Measurements from ENCODE around the gene PF4V1.

PF4V1 gene

DNA sequence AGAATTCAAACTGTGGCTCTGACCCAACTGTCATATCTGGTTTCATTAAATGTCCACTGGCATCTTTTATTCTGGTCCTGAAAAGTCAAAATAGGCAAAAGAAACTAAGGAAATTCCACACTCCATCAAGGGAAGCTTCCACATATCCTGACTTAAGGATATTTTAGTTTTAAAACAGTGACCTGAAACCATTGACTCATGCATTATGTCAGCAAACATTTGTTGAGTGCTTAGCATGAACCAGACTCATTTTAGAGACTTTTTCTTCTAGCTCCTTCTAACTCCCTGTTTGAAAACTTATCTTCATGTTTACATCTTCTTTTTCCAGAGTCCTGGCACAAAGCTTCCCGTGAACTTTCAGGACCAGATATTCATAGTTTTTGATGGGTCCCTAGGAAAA, 9.2 kb downstream of the PF4V1 start:
- Histone ChIP-seq H3K9ac (ENCODE audit: low read depth, low read length) (no peak overlapping the region), H4K20me1 (ENCODE audit: insufficient read depth, low read length) (no peaks in the 10 kb centered on the region), H3K27ac (ENCODE audit: low read length) (no peak overlapping the region), H3K27me3 (ENCODE audit: insufficient read depth, low read length, poor library complexity) (no peaks in the 10 kb centered on the region), H3K4me1 (ENCODE audit: insufficient read depth, low read length) (peaks cover 12% of the 10 kb centered on the region), H3K4me2 (ENCODE audit: insufficient read depth, low read length) (no peak overlapping the region), H2AFZ (ENCODE audit: low read depth, low read length) (no peak overlapping the region), H3K36me3 (ENCODE audit: insufficient read depth, low read length) (no peaks in the 10 kb centered on the region), H3K9me3 (ENCODE audit: insufficient read depth, low read length, severe bottlenecking) (no peaks in the 10 kb centered on the region), H3K79me2 (ENCODE audit: insufficient read depth, low read length) (no peaks in the 10 kb centered on the region), H3K4me3 (ENCODE audit: low read depth in 1 of 2, low read length in 2 of 2) (no peak overlapping the region)
- ATAC-seq (ENCODE audit: insufficient read depth, low read depth) (no peak), DNase-seq (no peak)
- no peak for TF ChIP-seq EZH2 (IDR thresholded peaks at IDR 0.05; ENCODE audit: borderline replicate concordance, low read depth, low read length, severe bottlenecking)
- TF ChIP-seq, protein P1, sequence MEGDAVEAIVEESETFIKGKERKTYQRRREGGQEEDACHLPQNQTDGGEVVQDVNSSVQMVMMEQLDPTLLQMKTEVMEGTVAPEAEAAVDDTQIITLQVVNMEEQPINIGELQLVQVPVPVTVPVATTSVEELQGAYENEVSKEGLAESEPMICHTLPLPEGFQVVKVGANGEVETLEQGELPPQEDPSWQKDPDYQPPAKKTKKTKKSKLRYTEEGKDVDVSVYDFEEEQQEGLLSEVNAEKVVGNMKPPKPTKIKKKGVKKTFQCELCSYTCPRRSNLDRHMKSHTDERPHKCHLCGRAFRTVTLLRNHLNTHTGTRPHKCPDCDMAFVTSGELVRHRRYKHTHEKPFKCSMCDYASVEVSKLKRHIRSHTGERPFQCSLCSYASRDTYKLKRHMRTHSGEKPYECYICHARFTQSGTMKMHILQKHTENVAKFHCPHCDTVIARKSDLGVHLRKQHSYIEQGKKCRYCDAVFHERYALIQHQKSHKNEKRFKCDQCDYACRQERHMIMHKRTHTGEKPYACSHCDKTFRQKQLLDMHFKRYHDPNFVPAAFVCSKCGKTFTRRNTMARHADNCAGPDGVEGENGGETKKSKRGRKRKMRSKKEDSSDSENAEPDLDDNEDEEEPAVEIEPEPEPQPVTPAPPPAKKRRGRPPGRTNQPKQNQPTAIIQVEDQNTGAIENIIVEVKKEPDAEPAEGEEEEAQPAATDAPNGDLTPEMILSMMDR (IDR thresholded peaks at IDR 0.05; ENCODE audit: borderline replicate concordance, extremely low read depth, low read length, poor library complexity, severe bottlenecking): no peak

DNA sequence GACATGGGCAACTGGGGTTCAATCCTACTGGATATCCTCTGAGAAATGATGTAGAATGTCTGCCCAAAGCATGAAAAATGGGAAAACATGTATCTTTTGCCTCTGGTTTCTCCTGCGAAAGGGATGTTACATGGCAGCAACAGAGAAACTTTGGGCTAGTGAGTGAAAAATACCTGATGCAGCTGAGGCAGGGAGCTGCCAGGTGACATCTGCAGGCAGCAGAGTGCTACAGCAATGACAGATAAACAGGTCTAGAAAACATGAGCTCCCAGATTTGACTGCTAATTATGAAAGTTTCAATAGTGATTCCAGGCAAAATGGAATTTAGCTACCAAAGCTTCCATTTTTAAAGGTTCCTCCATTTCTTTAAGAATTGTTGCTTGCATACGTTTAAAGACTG, 11.3 kb downstream of the PF4V1 start:
- Histone ChIP-seq H4K20me1 (ENCODE audit: insufficient read depth, low read length) (no peaks in the 10 kb centered on the region), H3K36me3 (ENCODE audit: insufficient read depth, low read length) (no peaks in the 10 kb centered on the region), H3K4me1 (ENCODE audit: insufficient read depth, low read length) (peaks cover 9% of the 10 kb centered on the region), H3K4me3 (ENCODE audit: low read depth in 1 of 2, low read length in 2 of 2) (no peak overlapping the region), H3K27ac (ENCODE audit: low read length) (no peak overlapping the region), H3K79me2 (ENCODE audit: insufficient read depth, low read length) (no peaks in the 10 kb centered on the region), H2AFZ (ENCODE audit: low read depth, low read length) (no peak overlapping the region), H3K9ac (ENCODE audit: low read depth, low read length) (no peak overlapping the region), H3K4me2 (ENCODE audit: insufficient read depth, low read length) (no peak overlapping the region), H3K9me3 (ENCODE audit: insufficient read depth, low read length, severe bottlenecking) (no peaks in the 10 kb centered on the region), H3K27me3 (ENCODE audit: insufficient read depth, low read length, poor library complexity) (no peaks in the 10 kb centered on the region)
- DNase-seq (no peak), ATAC-seq (ENCODE audit: insufficient read depth, low read depth) (no peak)
- TF ChIP-seq, protein P1 (IDR thresholded peaks at IDR 0.05; ENCODE audit: borderline replicate concordance, extremely low read depth, low read length, poor library complexity, severe bottlenecking): peak; percentile 59
- no peak for TF ChIP-seq EZH2 (IDR thresholded peaks at IDR 0.05; ENCODE audit: borderline replicate concordance, low read depth, low read length, severe bottlenecking)

DNA sequence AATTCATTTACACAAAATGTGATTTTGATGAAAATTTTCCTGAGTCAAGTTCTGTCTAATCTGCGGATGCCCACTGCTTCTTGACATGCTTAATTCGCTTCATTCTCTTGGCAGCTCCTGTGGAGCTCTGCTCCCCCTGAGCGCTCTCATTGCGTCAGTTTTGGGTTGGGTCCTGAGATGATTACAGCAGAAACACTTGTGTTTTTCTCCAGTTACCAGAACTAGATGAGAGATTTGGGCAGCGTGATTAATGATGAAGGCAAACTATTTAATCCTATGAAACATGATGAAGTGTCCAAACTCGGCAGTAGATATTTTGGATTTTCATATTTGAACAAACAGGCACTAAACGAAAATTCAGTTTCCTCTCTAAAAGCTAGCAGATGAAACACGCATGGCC, 11.9 kb downstream of the PF4V1 start:
- TF ChIP-seq, protein P1 (IDR thresholded peaks at IDR 0.05; ENCODE audit: borderline replicate concordance, extremely low read depth, low read length, poor library complexity, severe bottlenecking): no peak
- TF ChIP-seq EZH2 (IDR thresholded peaks at IDR 0.05; ENCODE audit: borderline replicate concordance, low read depth, low read length, severe bottlenecking): no peak
- no peak overlapping the region for H2AFZ ChIP-seq (ENCODE audit: low read depth, low read length)
- DNase-seq (no peak), ATAC-seq (ENCODE audit: insufficient read depth, low read depth) (no peak)
- peaks cover 3% of the 10 kb centered on the region for H3K4me1 ChIP-seq (ENCODE audit: insufficient read depth, low read length)
- H3K4me3 ChIP-seq (ENCODE audit: low read depth in 1 of 2, low read length in 2 of 2): no peak overlapping the region
- no peak overlapping the region for H3K27ac ChIP-seq (ENCODE audit: low read length)
- H3K9me3 ChIP-seq (ENCODE audit: insufficient read depth, low read length, severe bottlenecking): no peaks in the 10 kb centered on the region
- H3K4me2 ChIP-seq (ENCODE audit: insufficient read depth, low read length): no peak overlapping the region
- no peak overlapping the region for H3K9ac ChIP-seq (ENCODE audit: low read depth, low read length)
- H4K20me1 ChIP-seq (ENCODE audit: insufficient read depth, low read length): no peaks in the 10 kb centered on the region
- H3K27me3 ChIP-seq (ENCODE audit: insufficient read depth, low read length, poor library complexity): no peaks in the 10 kb centered on the region
- no peaks in the 10 kb centered on the region for H3K79me2 ChIP-seq (ENCODE audit: insufficient read depth, low read length)
- no peaks in the 10 kb centered on the region for H3K36me3 ChIP-seq (ENCODE audit: insufficient read depth, low read length)
